HG02943 (cell line): ENCODE data around the gene SH3BP5L.

ENCODE experiments used
- ATAC-seq: cut with Tn5 transposase; IDR thresholded peaks from one replicate; pipeline ENCODE4 v1.9.1; 2021; ENCODE audit warnings: mild to moderate bottlenecking, low read depth, moderate library complexity; ENCODE audit not compliant: unreplicated experiment

SH3BP5L gene

DNA sequence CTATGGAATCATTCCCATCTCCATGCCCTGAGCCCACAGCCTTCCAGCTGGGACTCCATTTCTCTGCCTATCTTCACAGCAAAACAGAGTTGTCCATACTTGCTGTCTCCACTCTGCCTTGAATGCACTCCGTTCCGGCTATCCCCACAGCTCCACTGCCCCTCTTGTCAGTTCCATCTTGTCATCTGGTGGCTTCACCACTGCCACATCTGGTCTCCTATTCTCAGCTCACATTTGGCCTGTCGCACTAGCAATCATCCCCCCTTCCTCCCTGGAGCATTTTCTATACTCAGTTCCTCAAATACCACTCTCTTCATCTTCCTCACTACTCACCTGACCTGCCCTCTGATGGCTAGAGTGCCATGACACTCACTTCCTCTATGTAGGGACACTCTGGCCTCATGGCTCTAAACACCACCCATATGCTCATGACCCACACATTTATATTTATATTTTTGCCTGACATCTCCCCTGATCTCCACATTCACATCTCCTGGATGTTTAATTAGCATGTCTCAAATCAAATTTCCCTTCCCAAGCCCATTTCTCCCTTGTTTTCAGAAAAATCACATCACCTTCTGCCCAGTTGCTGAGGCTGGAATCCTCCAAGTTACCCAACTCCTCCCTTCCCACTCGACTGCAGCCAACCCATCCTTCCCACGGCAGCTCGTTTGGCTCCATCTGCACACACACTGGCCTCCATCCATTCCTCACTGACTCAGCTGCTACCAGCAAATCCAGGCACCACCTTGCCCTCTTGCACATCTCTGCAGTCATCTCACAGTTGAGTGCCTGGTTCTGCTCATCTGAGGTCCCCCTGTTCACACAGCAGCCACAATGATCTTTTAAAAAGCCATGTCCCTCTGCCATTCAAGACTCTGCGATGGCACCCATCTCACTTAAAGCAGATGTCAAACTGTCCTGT lies 27.0 kb upstream of the SH3BP5L start:
- no peak for ATAC-seq

DNA sequence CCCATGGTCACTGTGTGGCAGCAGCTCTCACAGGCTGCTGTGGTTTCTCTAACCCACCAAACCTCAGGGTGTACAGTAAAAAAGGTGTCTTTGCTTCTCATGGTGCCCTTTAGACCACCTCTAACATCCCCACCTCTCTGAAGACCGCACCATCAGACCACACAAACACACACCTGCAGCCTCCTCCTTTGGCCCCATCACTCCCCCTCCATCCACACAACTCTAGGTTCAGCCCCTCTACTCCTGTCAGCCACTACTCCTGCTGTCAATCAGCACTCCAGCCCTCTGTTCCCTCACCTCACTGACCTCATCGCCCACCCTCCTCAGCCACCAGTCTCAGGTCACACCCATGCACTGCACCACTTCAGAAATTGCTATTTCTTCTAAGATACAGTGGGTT lies 25.7 kb upstream of the SH3BP5L start:
- no peak for ATAC-seq

DNA sequence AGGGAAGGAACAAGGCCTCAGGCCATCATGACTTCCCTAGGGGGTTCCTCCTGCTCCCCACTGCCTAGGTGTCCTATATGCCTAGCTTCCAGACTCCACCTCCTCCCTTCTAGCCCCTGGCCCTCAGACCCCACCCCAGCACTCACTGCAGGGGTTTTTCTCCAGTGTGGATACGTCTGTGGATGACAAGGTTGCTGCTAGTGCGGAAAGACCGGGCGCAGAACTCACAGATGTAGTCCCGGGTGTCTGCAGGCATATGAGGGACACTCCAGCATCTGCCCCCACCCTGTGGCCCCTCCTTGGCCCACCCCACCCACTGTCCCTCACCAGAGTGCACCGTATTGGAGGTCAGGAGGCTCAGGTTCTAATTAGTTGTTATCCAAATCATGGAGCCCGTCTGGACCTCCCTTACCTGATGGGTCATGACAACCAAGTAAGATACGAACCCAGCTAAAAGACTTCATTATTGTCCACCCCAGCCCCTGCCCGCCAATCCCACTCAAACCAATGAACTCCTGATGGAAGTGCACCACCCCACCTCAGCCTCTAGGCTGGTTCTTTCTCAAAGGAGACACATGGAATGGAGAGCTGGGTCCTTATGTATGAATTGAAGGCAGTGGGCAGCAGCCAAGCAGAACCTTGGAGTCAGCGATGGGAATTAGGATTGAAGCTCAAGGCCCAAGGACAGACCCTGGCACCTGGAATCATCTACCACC lies 25.0 kb upstream of the SH3BP5L start:
- no peak for ATAC-seq

DNA sequence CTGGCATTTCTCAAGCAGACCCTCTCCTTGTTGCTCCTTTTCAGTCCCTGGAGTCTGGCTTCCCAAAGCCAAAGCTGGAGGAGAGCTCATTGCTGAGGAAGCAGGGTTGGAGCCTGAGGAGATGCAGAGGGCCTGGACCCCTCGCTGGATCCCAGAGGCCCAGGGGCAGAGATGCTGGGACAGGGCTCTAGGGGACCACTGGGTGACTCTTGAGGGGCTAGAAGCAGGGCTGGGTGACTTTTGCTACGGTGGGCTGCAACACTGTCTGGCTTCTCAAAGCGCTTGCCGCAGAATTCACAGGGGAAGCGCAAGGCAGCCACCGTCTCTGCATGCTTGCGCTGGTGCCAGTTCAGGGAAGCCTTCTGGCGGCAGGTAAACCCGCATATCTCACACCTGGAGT lies 24.4 kb upstream of the SH3BP5L start:
- no peak for ATAC-seq

DNA sequence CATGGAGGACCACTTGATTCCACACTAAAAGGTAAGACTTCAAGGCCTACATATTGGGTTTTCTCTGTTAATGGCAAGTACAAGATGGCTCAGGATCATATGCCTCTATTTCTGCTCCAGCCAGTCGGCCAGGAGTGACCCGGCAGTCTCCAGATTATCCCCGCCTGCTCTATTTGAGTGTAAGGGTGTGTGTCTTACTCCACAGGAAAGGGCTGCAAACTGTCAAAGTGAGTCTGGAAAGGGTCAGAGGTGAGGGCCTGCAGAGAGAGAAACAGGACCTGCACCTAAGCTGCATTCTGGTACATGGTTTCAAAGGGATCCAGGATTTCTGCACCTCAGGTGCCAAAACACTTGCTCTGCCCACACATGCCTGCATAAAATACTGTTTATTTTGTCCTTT lies 23.9 kb upstream of the SH3BP5L start:
- ATAC-seq, result no peak

DNA sequence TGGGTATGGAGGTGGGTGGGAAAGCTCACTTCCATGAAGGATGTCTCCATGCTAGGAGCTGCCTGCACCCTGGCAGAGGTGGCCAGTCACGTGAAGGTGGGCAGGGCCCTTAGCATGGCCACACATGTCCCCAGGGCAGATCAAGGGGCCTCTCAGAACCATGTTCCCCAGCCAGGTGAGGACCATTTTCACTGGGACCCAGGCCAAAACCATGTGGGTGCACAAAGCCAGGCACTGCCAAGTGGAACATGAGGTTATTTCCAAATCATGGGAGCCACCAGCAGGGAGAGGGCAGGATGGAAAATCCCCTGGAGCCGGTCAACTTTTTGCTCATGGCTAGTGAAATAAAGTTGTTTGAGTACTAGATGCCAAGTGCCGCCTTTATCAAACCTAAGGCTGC lies 23.4 kb upstream of the SH3BP5L start:
- ATAC-seq, result no peak

DNA sequence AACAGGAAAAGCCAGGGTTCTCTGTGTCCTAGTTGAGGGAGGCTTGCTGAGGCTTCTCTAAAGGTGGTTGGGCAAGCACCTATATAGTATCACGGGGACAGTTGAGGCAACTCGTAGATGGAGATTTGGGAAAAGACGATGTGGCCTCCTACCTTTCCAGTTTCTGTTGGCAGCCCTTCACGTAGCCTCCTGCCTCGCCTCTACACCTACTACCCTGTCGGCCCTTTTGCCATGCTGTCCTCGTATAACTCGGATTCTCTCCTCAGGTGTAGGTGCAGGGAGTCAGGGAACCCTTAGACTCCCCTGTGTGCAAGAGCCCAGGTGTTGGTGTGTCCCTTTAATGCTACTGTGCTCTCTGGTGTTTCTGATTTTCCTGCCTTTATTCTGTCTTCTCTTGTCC lies 22.9 kb upstream of the SH3BP5L start:
- ATAC-seq, result no peak

DNA sequence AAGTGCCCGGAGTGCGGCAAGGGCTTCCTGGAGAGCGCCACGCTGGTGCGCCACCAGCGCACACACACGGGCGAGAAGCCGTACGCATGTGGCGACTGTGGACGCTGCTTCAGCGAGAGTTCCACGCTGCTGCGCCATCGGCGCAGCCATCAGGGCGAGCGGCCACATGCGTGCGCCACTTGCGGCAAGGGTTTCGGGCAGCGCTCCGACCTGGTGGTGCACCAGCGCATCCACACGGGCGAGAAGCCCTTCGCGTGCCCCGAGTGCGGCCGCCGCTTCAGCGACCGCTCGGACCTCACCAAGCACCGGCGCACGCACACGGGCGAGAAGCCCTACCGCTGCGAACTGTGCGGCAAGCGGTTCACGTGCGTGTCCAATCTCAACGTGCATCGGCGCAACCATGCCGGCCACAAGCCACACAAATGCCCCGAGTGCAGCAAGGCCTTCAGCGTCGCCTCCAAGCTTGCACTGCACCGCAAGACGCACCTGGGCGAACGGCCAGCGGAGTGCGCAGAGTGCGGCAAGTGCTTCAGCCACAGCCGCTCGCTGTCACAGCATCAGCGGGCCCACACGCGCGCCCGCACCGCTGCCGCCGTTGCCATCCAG lies 22.3 kb upstream of the SH3BP5L start:
- ATAC-seq, result no peak

DNA sequence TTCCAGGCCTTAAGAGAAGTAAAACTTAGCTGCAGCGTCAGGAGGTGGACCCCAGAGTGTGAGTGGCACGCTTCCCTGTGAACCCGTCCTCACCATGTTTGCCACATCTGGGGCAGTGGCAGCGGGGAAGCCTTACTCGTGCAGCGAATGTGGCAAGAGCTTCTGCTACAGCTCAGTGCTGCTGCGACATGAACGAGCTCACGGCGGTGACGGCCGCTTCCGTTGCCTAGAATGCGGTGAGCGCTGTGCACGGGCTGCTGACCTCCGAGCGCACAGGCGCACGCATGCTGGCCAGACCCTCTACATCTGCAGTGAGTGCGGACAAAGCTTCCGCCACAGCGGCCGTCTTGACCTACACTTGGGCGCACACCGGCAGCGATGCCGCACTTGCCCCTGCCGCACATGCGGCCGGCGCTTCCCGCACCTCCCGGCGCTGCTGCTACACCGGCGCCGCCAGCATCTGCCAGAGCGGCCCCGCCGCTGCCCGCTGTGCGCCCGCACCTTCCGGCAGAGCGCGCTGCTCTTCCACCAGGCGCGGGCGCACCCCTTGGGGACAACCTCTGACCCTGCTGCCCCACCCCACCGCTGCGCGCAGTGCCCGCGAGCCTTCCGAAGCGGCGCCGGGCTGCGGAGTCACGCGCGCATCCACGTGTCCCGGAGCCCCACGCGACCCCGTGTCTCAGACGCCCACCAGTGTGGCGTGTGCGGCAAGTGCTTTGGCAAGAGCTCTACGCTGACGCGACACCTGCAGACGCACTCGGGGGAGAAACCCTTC lies 21.7 kb upstream of the SH3BP5L start:
- ATAC-seq, result no peak

DNA sequence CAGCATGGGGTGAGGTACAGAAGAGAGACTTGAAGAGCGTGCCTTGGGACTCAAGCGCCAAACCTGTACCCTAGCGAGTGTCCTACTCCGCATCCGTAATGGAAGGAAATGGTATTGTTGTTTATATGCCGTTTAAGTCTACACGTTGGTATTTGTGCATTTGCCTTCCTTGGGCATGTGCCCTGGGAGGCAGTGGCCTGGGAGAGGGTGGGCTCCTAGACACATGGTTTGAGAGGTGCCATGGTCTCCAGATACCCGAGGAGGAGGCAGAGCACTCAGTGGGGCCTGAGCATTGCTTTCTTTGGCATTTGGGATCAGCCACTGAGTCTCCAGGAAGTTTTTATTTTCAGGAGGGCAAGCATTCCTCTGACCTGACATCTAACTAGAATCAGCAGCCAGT lies 18.8 kb upstream of the SH3BP5L start:
- no peak for ATAC-seq

DNA sequence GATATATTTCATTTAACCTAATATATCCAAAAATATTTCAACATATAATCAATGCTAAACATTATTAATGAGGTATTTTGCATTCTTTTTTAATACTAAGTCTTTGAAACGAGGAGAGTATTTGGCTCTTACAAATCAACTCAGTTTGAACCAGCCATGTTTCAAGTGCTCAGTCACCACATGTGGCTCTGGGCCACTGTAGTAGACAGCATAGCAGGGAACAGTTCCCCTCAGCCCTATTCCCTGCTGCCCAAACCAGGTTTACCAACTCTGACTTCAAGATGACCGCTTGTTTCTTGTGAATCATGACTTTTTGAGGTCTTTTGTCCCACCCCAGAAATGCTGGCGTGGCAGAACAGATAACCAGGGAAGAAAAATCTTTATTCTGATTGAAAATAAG lies 18.0 kb upstream of the SH3BP5L start:
- ATAC-seq, result no peak

DNA sequence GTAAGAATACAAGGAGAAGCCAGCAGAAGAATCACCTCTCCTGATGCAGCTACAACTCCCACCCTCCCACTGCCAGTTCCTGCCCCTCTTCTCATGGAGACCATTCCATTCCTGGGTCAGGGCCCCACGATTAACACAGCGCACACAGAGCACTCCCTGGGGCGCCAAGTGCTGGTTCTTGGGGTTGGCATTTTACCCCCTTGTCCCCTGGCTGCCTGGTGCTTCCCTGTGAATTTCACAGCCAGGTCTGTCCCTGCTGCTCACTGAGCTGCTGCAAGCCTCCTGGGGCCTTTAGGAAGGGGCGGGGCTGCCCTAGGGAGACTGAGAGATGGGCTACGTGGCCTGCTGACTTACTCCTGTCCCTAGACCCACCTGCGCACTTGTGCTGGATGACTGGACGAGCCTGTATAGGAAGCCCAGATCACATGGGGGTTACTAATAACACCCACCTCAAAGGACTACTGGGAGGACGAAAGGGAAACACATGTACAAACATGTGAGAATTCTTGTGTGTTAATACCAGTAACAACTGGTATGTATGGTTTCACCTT lies 17.1 kb upstream of the SH3BP5L start:
- no peak for ATAC-seq

DNA sequence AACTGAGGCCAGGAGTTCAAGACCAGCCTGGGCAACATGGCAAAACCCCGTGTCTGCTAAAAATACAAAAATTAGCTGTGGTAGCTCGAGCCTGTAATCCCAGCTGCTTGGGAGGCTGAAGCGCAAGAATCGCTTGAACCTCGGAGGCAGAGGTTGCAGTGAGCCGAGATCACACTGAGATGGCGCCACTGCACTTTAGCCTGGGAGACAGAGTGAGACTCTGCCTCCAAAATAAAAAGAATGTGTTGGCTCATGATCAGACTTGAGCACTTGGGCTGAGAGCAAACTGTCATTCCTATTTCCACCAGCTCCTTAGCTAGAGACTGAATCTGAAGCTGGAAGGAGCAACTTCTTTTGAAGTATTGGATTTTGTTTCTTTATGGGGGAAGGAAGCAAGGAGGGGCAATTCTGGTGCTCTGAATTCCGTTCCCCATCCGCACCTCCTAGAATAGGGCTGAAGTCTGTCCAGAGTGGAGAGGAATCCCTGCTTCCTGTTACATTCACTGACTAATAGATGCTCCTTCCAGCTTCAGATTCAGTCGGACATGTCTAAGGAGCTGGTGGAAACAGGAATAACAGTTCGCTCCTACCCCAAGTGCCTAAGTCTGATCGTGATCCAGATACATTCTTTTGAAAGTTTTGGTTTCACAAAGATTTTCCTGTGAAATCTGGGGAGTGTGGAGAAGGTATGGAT lies 16.1 kb upstream of the SH3BP5L start:
- ATAC-seq, result no peak

DNA sequence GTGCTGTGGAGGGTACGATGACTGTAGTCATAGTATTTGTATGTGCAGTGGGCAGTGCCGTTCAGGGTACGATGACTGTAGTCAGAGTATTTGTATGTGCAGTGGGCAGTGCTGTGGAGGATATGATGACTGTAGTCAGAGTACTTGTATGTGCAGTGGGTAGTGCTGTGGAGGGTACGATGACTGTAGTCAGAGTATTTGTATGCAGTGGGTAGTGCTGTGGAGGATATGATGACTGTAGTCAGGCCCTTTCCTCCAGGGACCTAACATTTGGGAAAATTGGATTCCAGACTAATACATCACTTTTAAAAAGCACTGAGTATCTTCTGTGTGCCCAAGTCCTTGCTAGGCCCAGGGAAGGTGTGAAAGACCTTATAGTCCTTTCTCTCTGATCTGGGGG lies 15.2 kb upstream of the SH3BP5L start:
- no peak for ATAC-seq

DNA sequence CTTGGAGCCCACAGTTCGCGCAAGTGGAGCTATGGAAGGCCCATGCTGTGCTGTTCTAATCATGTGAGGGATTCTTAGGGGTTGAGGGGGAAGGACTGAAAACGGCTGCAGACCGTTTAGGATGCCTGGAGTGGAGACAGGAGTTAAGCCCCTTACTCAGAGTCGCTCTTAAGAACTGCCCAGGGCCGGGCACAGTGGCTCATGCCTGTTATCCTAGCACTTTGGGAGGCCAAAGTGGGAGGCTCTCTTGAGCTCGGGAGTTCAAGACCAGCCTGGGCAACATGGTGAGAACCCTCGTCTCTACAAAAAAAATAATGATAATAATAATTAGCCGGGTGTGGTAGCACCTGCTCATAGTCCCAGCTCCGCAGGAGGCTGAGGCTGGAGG lies 13.4 kb upstream of the SH3BP5L start:
- peak; percentile 4 for ATAC-seq

DNA sequence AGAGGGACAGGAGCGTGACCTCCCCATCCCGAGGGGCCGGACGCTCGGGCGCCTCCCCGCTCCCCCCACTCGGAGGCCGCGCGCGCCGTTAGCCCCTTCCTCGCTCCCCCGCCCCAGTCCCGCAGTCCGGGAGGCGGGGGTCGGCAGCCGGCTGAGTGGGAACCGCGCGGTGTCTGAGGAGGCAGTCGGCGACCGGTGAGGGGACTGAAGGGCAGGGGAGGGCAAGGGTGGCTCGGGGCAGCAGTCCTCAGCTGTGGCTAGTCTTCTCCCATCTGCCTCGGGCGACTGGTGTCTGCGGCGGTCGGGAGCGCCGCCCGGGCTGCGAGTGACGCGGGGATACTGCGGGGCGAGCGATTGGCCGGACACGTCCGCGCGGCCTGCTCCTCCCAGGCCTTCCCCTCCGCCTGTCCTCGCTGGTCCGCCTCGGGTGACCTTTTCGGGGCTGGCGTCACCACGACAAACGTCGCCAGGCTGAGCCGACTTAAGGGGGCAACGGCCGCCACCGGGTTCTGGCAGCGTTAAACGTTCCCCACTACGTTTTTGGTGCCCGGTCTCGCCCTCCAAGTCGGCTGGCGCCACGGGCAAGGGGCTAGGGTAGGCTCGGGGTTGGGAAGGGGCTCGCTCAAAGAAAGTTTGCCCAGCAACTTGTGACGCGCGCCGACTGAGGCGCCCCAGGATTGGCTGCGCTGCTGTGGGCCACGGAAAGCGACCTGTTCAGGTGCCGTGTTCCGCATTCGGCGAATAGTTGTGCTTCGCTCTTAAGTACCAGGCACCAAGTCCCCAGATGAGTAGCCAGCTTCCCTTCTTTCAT lies 12.8 kb upstream of the SH3BP5L start:
- ATAC-seq, result peak; percentile 65

DNA sequence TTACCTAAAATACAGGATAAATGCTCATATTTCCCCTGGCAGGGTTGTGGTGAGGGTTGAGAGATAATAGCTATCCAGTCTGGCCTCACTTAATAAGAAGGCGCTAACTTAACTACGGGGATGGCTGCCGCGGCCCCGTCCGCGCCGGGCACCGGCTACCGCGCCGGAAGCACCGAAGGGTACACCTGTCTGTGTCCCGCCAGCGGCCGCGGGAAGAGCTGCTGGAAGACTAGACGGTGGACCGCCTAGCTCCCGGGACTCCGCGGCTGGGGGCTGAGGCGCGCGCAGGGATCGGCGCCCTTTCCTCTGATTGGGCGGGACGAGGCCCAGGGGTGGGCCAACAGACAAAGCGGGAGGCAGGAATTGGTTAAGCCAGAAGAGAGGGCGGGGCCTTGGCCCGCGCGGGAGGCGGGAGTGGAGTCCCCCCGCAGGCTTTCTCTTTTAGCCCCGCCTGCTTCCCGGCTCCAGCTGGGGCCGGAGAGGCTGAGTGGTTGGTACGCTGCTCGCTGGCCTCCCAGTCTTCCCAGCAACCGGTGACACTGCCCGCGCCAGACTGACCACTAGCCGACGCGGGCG lies 12.2 kb upstream of the SH3BP5L start, which contains the start of gene ZNF672:
Gene ZNF672 (plus strand): TSS at position 444 of the 576 bp plus-strand sequence. CDS start 9,051 bp downstream, outside the sequence.
- peak; percentile 88 for ATAC-seq

DNA sequence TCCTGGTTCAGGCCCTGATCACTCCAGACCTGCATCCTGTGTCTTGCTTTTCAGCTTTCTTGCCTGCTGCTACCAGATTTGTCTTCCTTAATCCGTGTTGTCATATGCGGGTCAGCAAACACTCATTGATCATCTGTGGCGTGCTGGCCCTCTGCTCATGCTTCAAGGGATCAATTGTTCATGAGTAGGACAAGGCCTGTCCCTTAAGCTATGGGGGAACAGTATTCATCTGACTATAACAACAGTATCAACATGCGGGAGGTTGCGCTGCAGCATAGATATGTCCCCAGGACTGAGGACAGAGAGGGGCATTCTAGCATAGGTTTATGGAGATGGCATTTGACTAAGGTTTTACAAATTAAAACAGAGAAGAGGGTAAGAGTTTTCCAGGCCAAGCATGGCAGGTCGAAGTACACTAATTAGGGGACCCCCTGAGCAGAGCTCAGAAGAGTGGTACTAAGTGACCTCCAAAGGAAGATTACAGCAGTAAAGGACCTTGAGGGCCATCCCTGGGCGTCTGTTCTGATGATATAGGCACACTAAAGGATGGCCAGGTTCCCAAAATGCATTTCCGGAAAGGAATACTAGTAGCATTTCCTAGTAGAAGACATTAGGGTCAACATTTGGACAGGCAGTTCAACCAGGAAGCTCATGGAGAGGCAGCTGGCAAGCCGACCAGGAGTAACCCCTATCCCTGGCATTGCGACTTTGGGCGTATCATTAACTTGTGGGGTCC lies 11.5 kb upstream of the SH3BP5L start:
- no peak for ATAC-seq
